ENCODE measurements around the gene SETDB1. TPM values are rescaled to one million over a fixed set of nuclear protein-coding genes. Genes with fewer than 3 reads are reported as not detected.

SETDB1 gene
- total RNA-seq, 2 experiments from 2014 or later: 58.5 to 59.3 TPM

Other genes with a start within 250 kb of the SETDB1 start
- 10 to 100 TPM; 19.4 to 21.2 TPM for gene GOLPH3L, start 229.2 kb upstream of the SETDB1 start, total RNA-seq
- gene HORMAD1, start 205.5 kb upstream of the SETDB1 start, total RNA-seq: under 1 TPM in 1 of 2 experiments, not detected in 1; 0.40 TPM
- 10 to 100 TPM; 65.8 to 73.2 TPM for gene CTSS, start 160.6 kb upstream of the SETDB1 start, total RNA-seq
- gene CTSK, start 118.1 kb upstream of the SETDB1 start, total RNA-seq: 1 to 10 TPM; 5.9 to 6.4 TPM
- gene ARNT, start 49.8 kb upstream of the SETDB1 start, total RNA-seq: 10 to 100 TPM; 39.8 to 42.1 TPM
- not detected for gene CTXND2, start 39.2 kb upstream of the SETDB1 start, total RNA-seq
- 100 to 1,000 TPM; 149 to 150 TPM for gene CERS2, start 48.5 kb downstream of the SETDB1 start, total RNA-seq
- not detected for gene ANXA9, start 55.9 kb downstream of the SETDB1 start, total RNA-seq
- gene MINDY1, start 80.5 kb downstream of the SETDB1 start, total RNA-seq: 1 to 10 TPM; 9.1 to 9.9 TPM
- gene PRUNE1, start 82.1 kb downstream of the SETDB1 start, total RNA-seq: 10 to 100 TPM; 15.8 to 19.0 TPM
- gene BNIPL, start 110.2 kb downstream of the SETDB1 start, total RNA-seq: 1 to 10 TPM; 1.1 to 1.8 TPM
- 1 to 10 TPM; 1.3 TPM for gene C1orf56, start 121.4 kb downstream of the SETDB1 start, total RNA-seq
- 100 to 1,000 TPM; 238 to 245 TPM for gene CDC42SE1, start 133.3 kb downstream of the SETDB1 start, total RNA-seq
- 1 to 10 TPM; 5.7 to 6.0 TPM for gene MLLT11, start 134.0 kb downstream of the SETDB1 start, total RNA-seq
- 10 to 100 TPM; 32.7 to 34.4 TPM for gene GABPB2, start 144.4 kb downstream of the SETDB1 start, total RNA-seq
- gene SEMA6C, start 220.3 kb downstream of the SETDB1 start, total RNA-seq: 1 to 10 TPM; 1.9 to 2.2 TPM
- 10 to 100 TPM; 18.5 to 20.0 TPM for gene TNFAIP8L2, start 230.3 kb downstream of the SETDB1 start, total RNA-seq
- gene LYSMD1, start 239.5 kb downstream of the SETDB1 start, total RNA-seq: 1 to 10 TPM; 3.7 to 4.3 TPM
- gene SCNM1, start 239.8 kb downstream of the SETDB1 start, total RNA-seq: 10 to 100 TPM; 53.0 to 55.9 TPM
- gene TMOD4, start 249.6 kb downstream of the SETDB1 start, total RNA-seq: 1 to 10 TPM; 2.2 to 3.4 TPM

All from activated CD8-positive, alpha-beta T cell treated with anti-CD3 and anti-CD28 coated beads, Interleukin-2, amount 10 ng/mL, durations not matched to agents 7 days and 5 days (primary cell).